Left renal cortex interstitium (tissue), 4 donors: ENCODE measurements around the gene PLSCR4. TPM values are rescaled to one million over a fixed set of nuclear protein-coding genes. Genes with fewer than 3 reads are reported as not detected.

Experiments
- polyA plus RNA-seq, 4 donors: library from polyadenylated mRNA; unstranded; fragments of 120-200 nt; gene quantifications; one replicate each; pipeline ENCODE4 v1.2.1, GENCODE V29; 2013; ENCODE audit not compliant: insufficient read length in 4 of 4

PLSCR4 gene
- polyA plus RNA-seq, 4 donors = 18.0 to 20.0 (median 18.1) TPM

Other genes with a start within 250 kb of the PLSCR4 start
- 100 to 1,000 TPM; 123 to 179 (median 152) TPM for gene PLOD2, start 89.9 kb downstream of the PLSCR4 start, polyA plus RNA-seq
- gene PLSCR2, start 218.5 kb upstream of the PLSCR4 start, polyA plus RNA-seq = 1 to 10 TPM in 3 of 4 donors, under 1 TPM in 1; 0.57 to 1.4 (median 1.2) TPM